H9 (cell line): ENCODE results near the gene NCKAP5. TPM values are rescaled to one million over a fixed set of nuclear protein-coding genes. Genes with fewer than 3 reads are reported as not detected.

ENCODE experiments used
- DNase-seq: peaks from one replicate; pipeline ENCODE4 v3.0.0-alpha.2; 2017
- H2AFZ ChIP-seq: one replicate; pipeline ENCODE4 v1.6.1; 2013; ENCODE audit warnings: mild to moderate bottlenecking, low read length, control low read depth, moderate library complexity
- H2AK5ac ChIP-seq: 2 replicates; pipeline ENCODE4 v1.6.1; 2013; ENCODE audit warnings: low read length, control low read depth, mixed read lengths; ENCODE audit not compliant: insufficient read length
- H2BK120ac ChIP-seq: one replicate; pipeline ENCODE4 v1.6.1; 2013; ENCODE audit warnings: low read depth, mild to moderate bottlenecking, low read length, control low read depth, inconsistent platforms; ENCODE audit not compliant: poor library complexity, severe bottlenecking
- H2BK12ac ChIP-seq: 2 replicates; pipeline ENCODE4 v1.6.1; 2013; ENCODE audit warnings: low read length, control low read depth, mixed read lengths, low read depth; ENCODE audit not compliant: insufficient read length
- H2BK15ac ChIP-seq: 2 replicates; pipeline ENCODE4 v1.6.1; 2013; ENCODE audit warnings: low read depth, low read length, control low read depth
- H2BK20ac ChIP-seq: one replicate; pipeline ENCODE4 v1.6.1; 2013; ENCODE audit warnings: low read depth, mild to moderate bottlenecking, low read length, control low read depth, inconsistent platforms; ENCODE audit not compliant: poor library complexity, severe bottlenecking
- H2BK5ac ChIP-seq: 2 replicates; pipeline ENCODE4 v1.6.1; 2013; ENCODE audit warnings: low read length, control low read depth, mixed read lengths; ENCODE audit not compliant: insufficient read length
- H3K14ac ChIP-seq: 2 replicates; pipeline ENCODE4 v1.6.1; 2013; ENCODE audit warnings: low read length, control low read depth; ENCODE audit not compliant: insufficient read depth
- H3K18ac ChIP-seq: 2 replicates; pipeline ENCODE4 v1.6.1; 2013; ENCODE audit warnings: low read depth, mild to moderate bottlenecking, mixed read lengths, low read length, control low read depth; ENCODE audit not compliant: insufficient read length
- H3K23ac ChIP-seq: 2 replicates; pipeline ENCODE4 v1.6.1; 2013; ENCODE audit warnings: low read length, control low read depth, mixed read lengths, low read depth; ENCODE audit not compliant: insufficient read length
- H3K23me2 ChIP-seq: 2 replicates; pipeline ENCODE4 v1.6.1; 2013; ENCODE audit warnings: low read depth, mild to moderate bottlenecking, mixed read lengths, low read length, control low read depth; ENCODE audit not compliant: insufficient read length, poor library complexity, severe bottlenecking
- H3K27ac ChIP-seq: 2 replicates; pipeline ENCODE4 v1.5.1; 2013; ENCODE audit warnings: low read length, control low read depth, mixed read lengths, low read depth; ENCODE audit not compliant: insufficient read length
- H3K27me3 ChIP-seq: 2 replicates; pipeline ENCODE4 v1.6.1; 2013; ENCODE audit warnings: low read length, control low read depth, inconsistent platforms; ENCODE audit not compliant: insufficient read depth
- H3K4ac ChIP-seq: 2 replicates; pipeline ENCODE4 v1.6.1; 2013; ENCODE audit warnings: low read depth, mild to moderate bottlenecking, control low read depth, inconsistent platforms, low read length, moderate library complexity
- H3K4me1 ChIP-seq: 2 replicates; pipeline ENCODE4 v1.6.1; 2013; ENCODE audit warnings: low read length, control low read depth, inconsistent platforms; ENCODE audit not compliant: insufficient read depth
- H3K4me2 ChIP-seq: 2 replicates; pipeline ENCODE4 v1.6.1; 2013; ENCODE audit warnings: low read length, control low read depth, mixed read lengths; ENCODE audit not compliant: insufficient read length, insufficient read depth
- H3K56ac ChIP-seq: 2 replicates; pipeline ENCODE4 v1.6.1; 2013; ENCODE audit warnings: low read depth, mild to moderate bottlenecking, mixed read lengths, low read length, control low read depth; ENCODE audit not compliant: insufficient read length
- H3K79me1 ChIP-seq: 2 replicates; pipeline ENCODE4 v1.6.1; 2013; ENCODE audit warnings: low read depth, mild to moderate bottlenecking, moderate library complexity, low read length, control low read depth, inconsistent platforms; ENCODE audit not compliant: insufficient read depth, poor library complexity, severe bottlenecking
- H3K79me2 ChIP-seq: 2 replicates; pipeline ENCODE4 v1.6.1; 2013; ENCODE audit warnings: low read length, control low read depth, inconsistent platforms; ENCODE audit not compliant: insufficient read depth
- H3K9ac ChIP-seq: 2 replicates; pipeline ENCODE4 v1.6.1; 2013; ENCODE audit warnings: low read length, control low read depth, mixed read lengths; ENCODE audit not compliant: insufficient read length; ENCODE audit errors: extremely low read depth
- H3K9me3 ChIP-seq: one replicate; pipeline ENCODE4 v1.6.1; 2013; ENCODE audit warnings: low read depth, low read length, inconsistent platforms; ENCODE audit not compliant: control insufficient read depth
- H3T11ph ChIP-seq: one replicate; pipeline ENCODE4 v1.6.1; 2013; ENCODE audit warnings: mild to moderate bottlenecking, low read length, control low read depth, inconsistent platforms
- H4K20me1 ChIP-seq: one replicate; pipeline ENCODE4 v1.6.1; 2013; ENCODE audit not compliant: control insufficient read depth, insufficient read length, insufficient read depth
- H4K5ac ChIP-seq: 2 replicates; pipeline ENCODE4 v1.6.1; 2013; ENCODE audit warnings: low read depth, mild to moderate bottlenecking, mixed read lengths, low read length, control low read depth; ENCODE audit not compliant: insufficient read length
- H4K8ac ChIP-seq: replicated peaks from 2 replicates; pipeline ENCODE4 v1.6.1; 2013; ENCODE audit warnings: low read length, control low read depth, mixed read lengths, low read depth; ENCODE audit not compliant: insufficient read length
- H4K91ac ChIP-seq: 2 replicates; pipeline ENCODE4 v1.6.1; 2013; ENCODE audit warnings: low read depth, mild to moderate bottlenecking, moderate library complexity, mixed read lengths, low read length, control low read depth; ENCODE audit not compliant: insufficient read length
- H3K27ac Mint-ChIP-seq, 3 experiments: 2 replicates in 2 of 3; 3 replicates in 1 of 3; pipeline ENCODE4 v1.8.0; 2020 to 2021; ENCODE audit warnings: mixed read lengths in 3 of 3, mild to moderate bottlenecking in 1 of 3, moderate library complexity in 1 of 3
- H3K27me3 Mint-ChIP-seq: 2 replicates; pipeline ENCODE4 v1.8.0; 2021; ENCODE audit warnings: low read depth, mild to moderate bottlenecking, moderate library complexity, mixed read lengths
- H3K36me3 Mint-ChIP-seq, 3 experiments: 2 replicates in 2 of 3; 3 replicates in 1 of 3; pipeline ENCODE4 v1.8.0; 2020 to 2021; ENCODE audit warnings: low read depth in 3 of 3, mixed read lengths in 3 of 3; ENCODE audit not compliant: insufficient read depth in 1 of 3
- H3K4me1 Mint-ChIP-seq, 2 experiments: 2 replicates each; pipeline ENCODE4 v1.8.0; 2020; ENCODE audit warnings: mixed read lengths in 2 of 2
- H3K4me3 Mint-ChIP-seq, 2 experiments: 2 replicates in 1 of 2; 3 replicates in 1 of 2; pipeline ENCODE4 v1.8.0; 2020 to 2021; ENCODE audit warnings: mild to moderate bottlenecking in 2 of 2, mixed read lengths in 2 of 2, moderate library complexity in 1 of 2
- H3K9me3 Mint-ChIP-seq, 2 experiments: 2 replicates in 1 of 2; 3 replicates in 1 of 2; pipeline ENCODE4 v1.8.0; 2020; ENCODE audit warnings: mild to moderate bottlenecking in 2 of 2, mixed read lengths in 2 of 2, moderate library complexity in 1 of 2
- WGBS: extraction: QIAGEN DNeasy Blood & Tissue Kit; methylation state at CpG from one replicate; pipeline ENCODE4 v1.1.7; 2013; ENCODE audit warnings: missing lambda C conversion rate, low lambda C conversion rate, mixed read lengths; ENCODE audit not compliant: insufficient read length; ENCODE audit errors: extremely low coverage; 5-methylcytosine and 5-hydroxymethylcytosine counted together
- total RNA-seq: library from RNA; stranded (reverse); gene quantifications from 2 replicates; pipeline ENCODE4 v1.2.1, GENCODE V29; 2021
- TF ChIP-seq, protein P1 (sequence below): fragments of 200-600 bp; sonication (generic); conservative IDR thresholded peaks from 3 replicates; pipeline ENCODE4 v1.8.0; 2021; ENCODE audit warnings: antibody characterized with exemption, mild to moderate bottlenecking

Gene NCKAP5
- total RNA-seq, 1 experiment from 2014 or later = 0.26 TPM

DNA sequence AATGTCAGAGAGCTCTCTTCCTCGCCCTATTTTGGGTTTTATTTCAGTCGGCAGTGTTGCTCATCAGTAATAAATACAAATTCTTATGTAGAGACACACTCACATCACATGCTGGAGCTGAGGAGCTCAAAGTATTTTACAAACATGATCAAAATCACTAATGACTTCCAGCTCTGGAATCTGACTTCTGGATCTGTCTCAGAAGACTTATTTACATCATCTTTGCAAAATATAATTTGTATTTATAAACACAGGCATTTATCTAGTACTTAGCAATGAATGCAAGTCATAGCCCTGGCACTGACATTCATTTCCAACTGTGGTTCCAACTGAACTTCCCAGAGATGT is 327.1 kb downstream of the NCKAP5 start:
- H3T11ph ChIP-seq = no peak overlapping the region
- no peaks in the 10 kb centered on the region for H3K36me3 Mint-ChIP-seq
- no peak overlapping the region for H3K56ac ChIP-seq
- TF ChIP-seq, protein P1, sequence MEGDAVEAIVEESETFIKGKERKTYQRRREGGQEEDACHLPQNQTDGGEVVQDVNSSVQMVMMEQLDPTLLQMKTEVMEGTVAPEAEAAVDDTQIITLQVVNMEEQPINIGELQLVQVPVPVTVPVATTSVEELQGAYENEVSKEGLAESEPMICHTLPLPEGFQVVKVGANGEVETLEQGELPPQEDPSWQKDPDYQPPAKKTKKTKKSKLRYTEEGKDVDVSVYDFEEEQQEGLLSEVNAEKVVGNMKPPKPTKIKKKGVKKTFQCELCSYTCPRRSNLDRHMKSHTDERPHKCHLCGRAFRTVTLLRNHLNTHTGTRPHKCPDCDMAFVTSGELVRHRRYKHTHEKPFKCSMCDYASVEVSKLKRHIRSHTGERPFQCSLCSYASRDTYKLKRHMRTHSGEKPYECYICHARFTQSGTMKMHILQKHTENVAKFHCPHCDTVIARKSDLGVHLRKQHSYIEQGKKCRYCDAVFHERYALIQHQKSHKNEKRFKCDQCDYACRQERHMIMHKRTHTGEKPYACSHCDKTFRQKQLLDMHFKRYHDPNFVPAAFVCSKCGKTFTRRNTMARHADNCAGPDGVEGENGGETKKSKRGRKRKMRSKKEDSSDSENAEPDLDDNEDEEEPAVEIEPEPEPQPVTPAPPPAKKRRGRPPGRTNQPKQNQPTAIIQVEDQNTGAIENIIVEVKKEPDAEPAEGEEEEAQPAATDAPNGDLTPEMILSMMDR = no peak
- no peak overlapping the region for H3K4me3 Mint-ChIP-seq
- H3K27me3 Mint-ChIP-seq = no peaks in the 10 kb centered on the region
- H2BK12ac ChIP-seq = no peak overlapping the region
- no peak overlapping the region for H2BK15ac ChIP-seq
- no peaks in the 10 kb centered on the region for H3K79me1 ChIP-seq
- no peak overlapping the region for H3K4ac ChIP-seq
- H4K5ac ChIP-seq = no peak overlapping the region
- H3K4me2 ChIP-seq = no peak overlapping the region
- H4K20me1 ChIP-seq = no peaks in the 10 kb centered on the region
- no peak overlapping the region for H2BK20ac ChIP-seq
- H3K79me2 ChIP-seq = no peaks in the 10 kb centered on the region
- no peaks in the 10 kb centered on the region for H3K27me3 ChIP-seq
- no peak overlapping the region for H2AFZ ChIP-seq
- H4K8ac ChIP-seq = no peak overlapping the region
- H3K4me1 Mint-ChIP-seq = no peaks in the 10 kb centered on the region
- no peaks in the 10 kb centered on the region for H3K23me2 ChIP-seq
- no peak overlapping the region for H3K27ac Mint-ChIP-seq
- H3K4me1 ChIP-seq = no peaks in the 10 kb centered on the region
- H2BK5ac ChIP-seq = no peak overlapping the region
- no peak for DNase-seq
- H2BK120ac ChIP-seq = no peak overlapping the region
- no peak overlapping the region for H3K23ac ChIP-seq
- H2AK5ac ChIP-seq = no peak overlapping the region
- no peak overlapping the region for H3K9ac ChIP-seq
- H3K9me3 Mint-ChIP-seq = no peaks in the 10 kb centered on the region; a peak in 1 of 5 replicates
- H4K91ac ChIP-seq = no peak overlapping the region
- H3K27ac ChIP-seq = no peak overlapping the region
- no CpG with 5 or more reads among the region's 2 CpGs for WGBS
- H3K18ac ChIP-seq = no peak overlapping the region
- no peak overlapping the region for H3K14ac ChIP-seq
- no peaks in the 10 kb centered on the region for H3K9me3 ChIP-seq
